ENCODE data around the gene ASXL1. TPM values are rescaled to one million over a fixed set of nuclear protein-coding genes. Genes with fewer than 3 reads are reported as not detected.
A peak's percentile ranks its signal among the peaks of the same experiment; 100 is the strongest.
"Not testable (repeated sequence)": the region's sequence is repeated elsewhere in the genome, so short reads cannot be mapped to it uniquely, and the experiment has no call there.

Gene ASXL1
- total RNA-seq, 4 donors from 2014 or later, result 43.2 to 143 (median 71.8) TPM

- H3K27ac ChIP-seq, result peak overlapping the region; percentile 73
- WGBS, result 76% methylated on average over 28 of the region's 28 CpGs
- H3K9me3 ChIP-seq, result no peaks in the 10 kb centered on the region
- H3K27me3 ChIP-seq, result no peaks in the 10 kb centered on the region
- DNase-seq (ENCODE audit: low spot score in 2 of 2), result peak in 1 of 2 donors; percentile 66
- H3K4me3 ChIP-seq, result no peak overlapping the region
- no peaks in the 10 kb centered on the region for H3K36me3 ChIP-seq
- H3K4me1 ChIP-seq, result peaks cover 26% of the 10 kb centered on the region
- no peak for TF ChIP-seq POLR2AphosphoS5 (IDR thresholded peaks at IDR 0.05)
- no peak for TF ChIP-seq EP300 (IDR thresholded peaks at IDR 0.05)
Measured at GRCh38 chr20:32463642-32464400, 105.7 kb downstream of the ASXL1 start.

- Histone ChIP-seq H3K4me3 (no peak overlapping the region), H3K9me3 (no peaks in the 10 kb centered on the region), H3K27ac (peak overlapping the region; percentile 73), H3K27me3 (no peaks in the 10 kb centered on the region), H3K36me3 (no peaks in the 10 kb centered on the region), H3K4me1 (peaks cover 26% of the 10 kb centered on the region)
- no peak for TF ChIP-seq CTCF (IDR thresholded peaks at IDR 0.05)
- TF ChIP-seq EP300 (IDR thresholded peaks at IDR 0.05), result no peak
- no peak for TF ChIP-seq POLR2A (IDR thresholded peaks at IDR 0.05)
- TF ChIP-seq POLR2AphosphoS5 (IDR thresholded peaks at IDR 0.05), result no peak
- no peak for DNase-seq (ENCODE audit: low spot score in 2 of 2)
- WGBS, result 83% methylated on average over 19 of the region's 20 CpGs
Measured at GRCh38 chr20:32464401-32465091, 106.4 kb downstream of the ASXL1 start.

- DNase-seq (ENCODE audit: low spot score in 2 of 2), result peak in 1 of 2 donors; percentile 73
- H3K4me1 ChIP-seq, result peaks cover 26% of the 10 kb centered on the region
- no peaks in the 10 kb centered on the region for H3K9me3 ChIP-seq
- TF ChIP-seq EP300 (IDR thresholded peaks at IDR 0.05) (no peak), CTCF (IDR thresholded peaks at IDR 0.05) (no peak), POLR2A (IDR thresholded peaks at IDR 0.05) (no peak), POLR2AphosphoS5 (IDR thresholded peaks at IDR 0.05) (no peak)
- peak overlapping the region; percentile 73 for H3K27ac ChIP-seq
- H3K27me3 ChIP-seq, result no peaks in the 10 kb centered on the region
- H3K36me3 ChIP-seq, result no peaks in the 10 kb centered on the region
- 59% methylated on average over 17 of the region's 24 CpGs for WGBS
- no peak overlapping the region for H3K4me3 ChIP-seq
Measured at GRCh38 chr20:32465092-32465900, 107.2 kb downstream of the ASXL1 start.

GRCh38 chr20:32465901-32466675 lies 108.0 kb downstream of the ASXL1 start:
- 86% methylated on average over 8 of the region's 15 CpGs for WGBS
- not testable (repeated sequence) for DNase-seq (ENCODE audit: low spot score in 2 of 2); H3K9me3 ChIP-seq; H3K27me3 ChIP-seq; H3K36me3 ChIP-seq; H3K4me3 ChIP-seq
- H3K27ac ChIP-seq, result peak overlapping the region; percentile 73
- H3K4me1 ChIP-seq, result peaks cover 26% of the 10 kb centered on the region

GRCh38 chr20:32466739-32467505 lies 108.8 kb downstream of the ASXL1 start:
- Histone ChIP-seq H3K27ac (no peak overlapping the region), H3K4me3 (no peak overlapping the region)
- WGBS, result 95% methylated on average over 10 of the region's 16 CpGs

More at GRCh38 chr20:32466739-32467505, 108.8 kb downstream of the ASXL1 start:
- no peak for TF ChIP-seq CTCF (IDR thresholded peaks at IDR 0.05)
- no peak for TF ChIP-seq POLR2A (IDR thresholded peaks at IDR 0.05)
- no peak for TF ChIP-seq POLR2AphosphoS5 (IDR thresholded peaks at IDR 0.05)
- TF ChIP-seq EP300 (IDR thresholded peaks at IDR 0.05), result no peak
- Histone ChIP-seq H3K4me1 (peaks cover 26% of the 10 kb centered on the region), H3K9me3 (no peaks in the 10 kb centered on the region), H3K27me3 (no peaks in the 10 kb centered on the region), H3K36me3 (no peaks in the 10 kb centered on the region)
- DNase-seq (ENCODE audit: low spot score in 2 of 2), result no peak
